ENCODE results near the gene DYNLT2. TPM values are rescaled to one million over a fixed set of nuclear protein-coding genes. Genes with fewer than 3 reads are reported as not detected.
"Not testable (repeated sequence)": the region's sequence is repeated elsewhere in the genome, so short reads cannot be mapped to it uniquely, and the experiment has no call there.

Gene DYNLT2
- polyA plus RNA-seq, 3 donors, result 6.1 to 9.6 (median 7.6) TPM

- no peak for DNase-seq (ENCODE audit: extremely low read depth in 1 of 11, low read depth in 9 of 11, low spot score in 4 of 11)
Observed at GRCh38 chr6:169788809-169789145, 37.4 kb upstream of the DYNLT2 start.

DNA sequence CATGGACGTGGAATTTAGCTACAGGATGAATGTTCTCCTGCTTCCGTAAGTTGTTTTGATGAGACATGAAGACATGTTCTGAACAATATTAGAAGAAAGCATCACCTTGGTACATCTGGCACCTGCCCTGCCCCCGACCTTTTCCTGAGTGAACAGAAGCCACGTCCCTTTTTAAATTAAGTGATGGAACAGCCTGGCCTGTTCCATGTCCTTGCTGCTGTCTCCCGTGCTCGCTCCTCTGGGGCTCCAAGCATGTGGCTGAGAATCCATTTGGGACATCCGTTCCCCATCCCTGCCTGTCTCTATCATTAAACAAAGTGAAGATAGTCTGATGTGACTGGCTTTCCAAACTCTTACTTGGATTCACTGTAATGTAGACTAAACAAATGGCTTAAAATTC, 36.4 kb upstream of the DYNLT2 start:
- no peak for DNase-seq (ENCODE audit: extremely low read depth in 1 of 11, low read depth in 9 of 11, low spot score in 4 of 11)

GRCh38 chr6:169786349-169786748, 35.0 kb upstream of the DYNLT2 start:
- no peak for DNase-seq (ENCODE audit: extremely low read depth in 1 of 11, low read depth in 9 of 11, low spot score in 4 of 11)

DNA sequence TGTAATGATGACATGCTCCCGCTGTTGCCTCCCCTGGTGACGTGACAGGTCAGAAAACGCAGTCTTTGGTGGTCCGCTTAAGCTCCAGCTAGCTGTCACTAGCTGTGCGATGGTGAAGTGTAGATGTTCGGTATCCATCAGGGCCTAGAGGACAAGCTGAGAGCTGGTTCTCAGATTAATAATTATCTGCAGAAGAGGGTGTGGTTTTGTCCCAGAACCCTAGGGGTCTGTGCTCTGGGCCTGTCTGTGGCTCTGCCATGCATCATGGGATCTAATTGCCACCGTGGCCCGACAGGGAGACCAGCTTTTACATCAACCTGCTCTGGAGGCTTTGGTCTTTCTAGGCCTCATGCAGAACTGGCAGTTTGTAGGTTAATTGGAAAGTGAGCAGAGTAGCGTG, 34.2 kb upstream of the DYNLT2 start:
- DNase-seq (ENCODE audit: extremely low read depth in 1 of 11, low read depth in 9 of 11, low spot score in 4 of 11), result no peak

DNA sequence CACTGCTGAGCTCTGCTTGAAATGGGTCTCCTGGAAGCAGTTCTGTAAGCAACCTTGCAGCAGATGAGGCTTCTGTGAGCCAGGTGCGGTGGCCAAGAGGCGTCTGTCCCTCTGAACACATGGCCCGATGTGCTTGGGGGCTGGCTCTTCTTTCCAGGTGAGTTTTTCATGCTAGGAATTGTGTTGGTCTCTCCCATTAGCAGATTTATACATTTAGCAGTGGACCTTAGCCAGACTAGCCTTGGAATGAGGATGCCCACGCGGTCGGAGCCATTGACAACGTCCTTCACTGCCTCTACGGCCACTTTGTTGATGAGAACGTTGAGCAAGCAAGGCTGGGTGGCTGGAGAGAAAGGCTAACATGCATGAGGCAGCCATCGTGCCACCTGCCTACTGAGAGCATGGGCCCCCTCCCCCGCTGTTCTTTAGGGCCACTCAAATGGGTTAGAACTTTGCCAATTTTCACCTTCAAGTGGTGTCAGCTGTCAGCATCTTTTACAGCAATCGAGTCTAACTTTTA, 33.5 kb upstream of the DYNLT2 start:
- DNase-seq (ENCODE audit: extremely low read depth in 1 of 11, low read depth in 9 of 11, low spot score in 4 of 11), result no peak

DNA sequence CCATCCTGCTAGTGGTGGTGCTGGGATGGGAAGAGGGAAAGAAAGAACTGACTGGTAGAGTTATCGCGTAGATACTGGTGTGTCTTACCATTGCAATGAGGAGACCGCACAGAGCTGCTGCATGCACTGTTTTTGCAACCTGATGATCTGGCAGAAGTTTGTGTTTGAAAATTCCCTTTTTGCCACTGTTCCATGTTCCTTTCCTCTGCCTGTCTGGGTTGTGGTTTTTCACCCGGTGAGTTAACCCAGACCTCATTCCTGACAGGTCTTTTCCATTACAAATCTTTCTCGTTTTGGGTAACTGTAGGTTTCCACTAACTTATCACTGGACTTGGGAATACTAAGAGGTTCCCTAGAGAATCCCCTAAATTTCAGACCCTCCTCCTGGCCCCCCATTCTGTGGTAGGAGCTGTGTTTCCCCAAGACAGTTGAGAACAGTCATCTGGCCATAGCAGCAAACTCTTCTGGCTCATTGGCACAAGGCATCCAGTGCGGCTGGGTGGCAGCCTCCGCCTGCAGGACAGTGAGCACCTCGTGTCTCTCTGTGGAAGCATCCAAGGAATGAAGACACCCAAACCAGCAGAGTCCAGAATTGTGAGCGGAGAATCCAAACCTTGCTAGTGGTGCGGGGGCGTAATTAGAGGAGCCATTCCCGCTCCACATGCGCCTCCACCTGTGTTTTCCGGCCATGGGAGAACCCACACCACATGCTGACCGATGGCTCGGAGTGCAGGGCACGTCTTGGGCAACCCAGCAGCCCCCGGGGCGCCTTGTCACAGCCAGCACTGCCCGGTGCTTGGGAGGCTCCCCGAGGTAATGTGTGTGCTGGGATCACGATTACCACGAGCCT, 32.8 kb upstream of the DYNLT2 start:
- no peak for DNase-seq (ENCODE audit: extremely low read depth in 1 of 11, low read depth in 9 of 11, low spot score in 4 of 11)

DNA sequence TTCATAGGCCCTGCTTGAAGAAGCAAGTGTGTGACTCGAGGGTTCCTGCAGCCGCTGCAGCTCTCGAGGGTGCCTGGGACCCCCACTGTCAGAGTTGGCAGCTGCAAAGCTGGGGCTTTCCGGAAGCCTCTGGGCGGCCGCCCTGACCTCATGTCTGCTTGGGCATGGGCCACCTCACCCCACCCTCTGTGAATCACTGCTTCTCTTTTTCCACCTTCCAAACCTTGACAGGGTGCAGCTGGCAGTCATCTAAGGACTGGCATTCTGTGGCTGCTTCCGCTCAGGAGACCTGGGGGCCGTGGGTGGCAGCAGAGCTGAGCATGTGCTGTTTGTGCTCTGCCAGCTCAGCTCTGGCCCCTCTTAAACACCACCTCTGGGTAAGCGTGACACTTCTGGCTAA, 32.0 kb upstream of the DYNLT2 start:
- DNase-seq (ENCODE audit: extremely low read depth in 1 of 11, low read depth in 9 of 11, low spot score in 4 of 11), result no peak

DNA sequence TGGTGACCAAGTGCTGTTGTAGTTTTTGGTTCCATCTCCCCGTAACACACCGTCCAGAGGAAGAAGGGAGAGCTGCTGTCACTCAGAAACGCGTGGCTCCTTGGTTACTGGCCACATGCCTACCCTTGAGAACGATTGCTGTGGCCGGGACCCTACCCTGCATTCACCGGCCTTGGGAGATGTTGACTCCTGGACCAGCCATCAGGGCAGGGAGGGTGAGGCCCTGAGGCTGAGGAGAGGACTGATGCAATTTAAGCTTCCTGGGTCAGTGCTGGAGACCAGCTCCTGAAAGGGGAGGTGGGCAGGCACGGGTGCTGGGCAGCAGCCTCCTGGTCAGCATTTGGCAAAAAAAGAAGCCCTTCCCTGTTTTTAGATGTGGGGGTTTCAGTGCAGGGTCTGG, 31.6 kb upstream of the DYNLT2 start:
- DNase-seq (ENCODE audit: extremely low read depth in 1 of 11, low read depth in 9 of 11, low spot score in 4 of 11), result no peak

DNA sequence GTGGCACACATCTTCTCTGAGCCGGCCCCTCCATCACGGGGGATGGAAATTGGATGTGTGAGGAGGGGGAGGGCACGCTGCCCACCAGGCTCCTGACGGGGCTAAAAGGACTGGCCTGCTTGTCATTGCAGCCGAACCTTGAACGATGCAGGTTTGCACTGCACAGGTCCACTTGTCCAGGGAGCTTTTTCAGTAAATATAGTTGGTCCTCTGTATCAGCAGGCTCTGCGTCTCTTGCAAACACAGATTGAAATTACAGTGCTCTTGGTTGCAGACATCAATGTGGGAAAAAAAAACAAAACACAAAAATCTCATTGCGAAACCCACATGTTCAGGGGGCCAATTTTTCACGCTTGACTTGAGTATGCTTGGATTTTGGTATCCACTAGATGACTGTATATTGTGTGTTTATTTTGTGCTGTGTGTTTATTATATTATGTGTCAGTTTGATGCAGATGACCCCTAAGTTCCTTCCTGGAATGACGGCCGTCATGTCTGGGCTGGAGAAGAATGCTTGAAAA, 29.3 kb upstream of the DYNLT2 start:
- no peak for DNase-seq (ENCODE audit: extremely low read depth in 1 of 11, low read depth in 9 of 11, low spot score in 4 of 11)

DNA sequence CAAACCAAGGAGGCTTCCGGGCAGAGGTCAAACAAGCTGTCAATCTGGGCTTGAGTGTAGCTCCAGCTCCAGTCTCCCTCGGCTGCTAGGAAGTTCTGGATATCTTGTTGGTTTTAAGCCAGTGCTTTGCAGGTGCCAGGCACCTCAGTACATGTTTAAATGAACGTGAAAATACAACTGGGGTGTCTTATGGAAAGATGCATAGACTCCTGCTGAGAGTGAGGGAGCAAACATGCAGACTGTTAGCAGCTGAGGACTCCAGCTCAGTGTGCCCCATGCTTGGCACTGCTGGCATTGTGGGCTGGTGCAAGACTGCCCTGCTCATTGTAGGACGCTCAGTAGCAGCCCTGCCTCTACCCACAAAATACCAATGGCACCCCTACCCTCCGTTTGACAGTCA, 28.5 kb upstream of the DYNLT2 start:
- no peak for DNase-seq (ENCODE audit: extremely low read depth in 1 of 11, low read depth in 9 of 11, low spot score in 4 of 11)

DNA sequence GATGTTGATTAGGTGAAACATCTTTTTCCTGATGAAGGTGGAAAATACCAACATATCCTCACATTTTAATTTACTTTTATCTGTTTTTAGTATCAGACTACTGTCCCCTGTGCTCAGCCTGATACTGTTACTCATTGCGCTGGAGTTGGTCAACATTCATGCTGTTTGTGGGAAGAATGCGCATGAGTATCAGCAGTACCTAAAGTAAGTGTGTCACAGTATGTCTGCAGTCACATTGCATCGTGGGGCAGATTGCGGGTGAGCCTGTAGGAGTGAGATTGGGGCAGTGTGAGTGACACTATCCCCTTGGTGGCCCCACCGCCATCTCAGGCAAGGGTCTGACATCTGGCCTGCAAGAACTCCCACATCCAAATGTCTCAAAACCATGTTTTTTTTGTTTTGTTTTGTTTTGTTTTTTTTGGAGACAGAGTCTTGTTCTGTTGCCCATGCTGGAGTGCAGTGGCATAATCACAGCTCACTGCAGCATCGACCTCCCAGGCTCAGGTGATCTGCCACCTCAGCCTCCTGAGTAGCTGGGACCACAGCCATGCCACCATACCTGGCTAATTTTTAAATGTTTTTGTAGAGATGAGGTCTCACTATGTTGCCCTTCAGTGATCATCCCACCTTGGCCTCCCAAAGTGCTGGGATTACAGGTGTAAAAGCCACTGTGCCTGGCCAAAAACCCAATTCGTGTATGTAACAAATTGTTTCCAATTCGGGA, 27.9 kb upstream of the DYNLT2 start:
- DNase-seq (ENCODE audit: extremely low read depth in 1 of 11, low read depth in 9 of 11, low spot score in 4 of 11), result no peak

DNA sequence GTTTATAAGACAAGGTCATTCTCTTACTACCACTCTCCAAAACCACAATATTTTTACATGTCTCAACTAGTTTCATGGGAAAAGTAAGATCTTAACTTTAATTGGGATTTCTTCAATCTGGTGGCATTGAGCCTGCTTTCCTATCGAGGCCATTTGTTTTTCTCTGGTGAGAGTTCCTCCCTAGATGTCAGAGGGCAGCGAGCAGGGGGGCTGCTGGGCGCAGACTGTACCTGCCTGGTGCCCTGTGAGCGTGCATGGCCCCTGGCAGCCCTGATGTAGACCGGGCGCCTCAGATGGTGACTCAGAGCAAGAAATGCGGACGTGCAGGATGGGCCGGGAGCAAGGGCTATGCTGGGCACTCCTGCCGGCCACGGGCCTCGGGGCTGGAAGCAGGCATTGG, 27.3 kb upstream of the DYNLT2 start:
- DNase-seq (ENCODE audit: extremely low read depth in 1 of 11, low read depth in 9 of 11, low spot score in 4 of 11), result no peak

DNA sequence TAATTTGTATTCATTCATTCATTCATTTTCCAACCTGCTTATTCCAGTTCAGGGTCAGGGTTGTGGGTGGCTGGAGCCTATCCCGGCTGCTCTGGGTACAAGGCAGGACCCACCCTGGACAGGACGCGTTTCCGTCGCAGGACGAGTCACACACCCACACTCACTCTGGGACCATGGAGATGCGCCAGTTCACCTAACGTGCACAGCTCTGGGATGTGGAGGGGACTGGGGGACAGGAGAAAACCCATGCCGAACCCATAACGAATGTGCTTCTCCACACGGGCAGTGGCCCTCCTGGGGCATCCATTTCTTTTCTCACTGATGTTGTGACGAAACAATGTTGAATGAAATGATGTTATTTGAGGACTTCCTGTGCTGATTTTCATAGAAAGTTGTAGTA, 26.5 kb upstream of the DYNLT2 start:
- no peak for DNase-seq (ENCODE audit: extremely low read depth in 1 of 11, low read depth in 9 of 11, low spot score in 4 of 11)

- no peak for DNase-seq (ENCODE audit: extremely low read depth in 1 of 11, low read depth in 9 of 11, low spot score in 4 of 11)
Observed at GRCh38 chr6:169776379-169776778, 25.0 kb upstream of the DYNLT2 start.

DNA sequence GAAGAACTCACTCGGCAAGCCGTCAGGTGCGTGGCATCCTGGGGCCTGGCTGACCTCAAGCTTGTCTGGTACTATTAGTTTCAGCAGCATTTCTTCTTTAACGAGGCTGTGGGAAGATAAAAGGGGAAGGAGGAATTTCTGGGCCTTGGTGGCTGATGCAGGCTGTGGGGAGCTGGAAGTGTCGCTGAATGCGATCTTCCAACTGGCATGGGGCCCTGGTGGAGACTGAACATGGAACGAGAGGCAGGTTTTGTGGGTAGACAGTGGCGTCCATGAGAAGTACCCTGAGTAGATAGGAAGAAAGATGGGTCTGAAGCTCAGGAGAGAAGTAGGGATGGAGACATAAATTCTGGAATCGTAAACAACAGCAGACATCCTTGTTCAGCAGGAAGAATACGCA, 23.9 kb upstream of the DYNLT2 start:
- DNase-seq (ENCODE audit: extremely low read depth in 1 of 11, low read depth in 9 of 11, low spot score in 4 of 11), result no peak

- DNase-seq (ENCODE audit: extremely low read depth in 1 of 11, low read depth in 9 of 11, low spot score in 4 of 11), result no peak
Observed at GRCh38 chr6:169774347-169774746, 23.0 kb upstream of the DYNLT2 start.

- DNase-seq (ENCODE audit: extremely low read depth in 1 of 11, low read depth in 9 of 11, low spot score in 4 of 11), result no peak
Observed at GRCh38 chr6:169766921-169767736, 15.8 kb upstream of the DYNLT2 start.

DNA sequence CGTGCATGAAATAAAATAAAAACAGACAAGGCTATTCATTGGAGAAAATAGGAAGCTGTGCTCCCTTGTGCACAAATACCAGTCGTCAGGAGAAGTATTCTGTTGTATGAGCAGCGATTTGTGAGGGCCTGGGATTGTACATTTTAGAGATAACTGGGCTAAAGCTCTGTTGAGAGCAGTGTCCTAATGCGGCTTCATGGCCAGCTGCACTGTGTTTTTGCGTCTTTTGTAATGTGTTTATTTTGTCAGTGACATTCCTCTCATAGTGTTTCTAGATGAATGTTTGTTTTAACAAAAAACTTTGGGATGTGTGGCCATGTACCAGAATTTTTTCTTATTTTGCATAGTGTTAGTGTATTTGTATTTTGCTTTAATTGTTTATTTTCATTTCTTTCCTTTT, 14.9 kb upstream of the DYNLT2 start:
- peak in 3 of 11 donors; percentile 28 to 37 (median 35) for DNase-seq (ENCODE audit: extremely low read depth in 1 of 11, low read depth in 9 of 11, low spot score in 4 of 11)

DNA sequence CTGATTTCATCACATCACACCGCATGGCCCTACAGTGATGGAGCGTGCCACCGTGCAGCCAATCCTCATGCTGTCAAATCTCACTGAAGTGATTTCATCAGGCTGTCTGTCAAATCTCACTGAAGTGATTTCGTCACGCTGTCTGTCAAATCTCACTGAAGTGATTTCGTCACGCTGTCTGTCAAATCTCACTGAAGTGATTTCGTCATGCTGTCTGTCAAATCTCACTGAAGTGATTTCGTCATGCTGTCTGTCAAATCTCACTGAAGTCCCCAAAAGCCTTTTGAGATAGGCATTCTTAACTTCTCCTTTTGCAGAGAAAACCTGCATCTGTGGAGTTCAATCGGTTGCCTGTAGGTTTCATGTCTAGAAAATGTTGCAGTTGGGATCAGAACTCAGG, 14.4 kb upstream of the DYNLT2 start:
- not testable (repeated sequence) for DNase-seq (ENCODE audit: extremely low read depth in 1 of 11, low read depth in 9 of 11, low spot score in 4 of 11)
